Vagina (tissue), 2 donors: Measurements from ENCODE around the gene PFKL.

ENCODE experiments used
- POLR2A ChIP-seq, 2 donors: fragments of 450-650 bp; IDR thresholded peaks; one replicate each; pipeline ENCODE4 v1.6.1; 2017; ENCODE audit warnings: antibody characterized with exemption in 2 of 2, mild to moderate bottlenecking in 2 of 2, moderate library complexity in 2 of 2
- POLR2AphosphoS5 ChIP-seq, 2 donors: sonication (generic); formaldehyde crosslinking; IDR thresholded peaks; one replicate each; pipeline ENCODE4 v1.9.0; 2017; ENCODE audit warnings: antibody characterized with exemption in 2 of 2, mild to moderate bottlenecking in 2 of 2, low read depth in 1 of 2; ENCODE audit not compliant: insufficient read depth in 1 of 2
- TF ChIP-seq, protein P1 (sequence below), 3 experiments: fragments of 450-650 bp in 2 of 3; fragments of 200-600 bp in 1 of 3; sonication (generic) in 1 of 3; IDR thresholded peaks; one replicate each; pipeline ENCODE4 v1.5.1; 2017 to 2019; ENCODE audit warnings: antibody characterized with exemption in 3 of 3, mild to moderate bottlenecking in 2 of 3, moderate library complexity in 2 of 3

DNA sequence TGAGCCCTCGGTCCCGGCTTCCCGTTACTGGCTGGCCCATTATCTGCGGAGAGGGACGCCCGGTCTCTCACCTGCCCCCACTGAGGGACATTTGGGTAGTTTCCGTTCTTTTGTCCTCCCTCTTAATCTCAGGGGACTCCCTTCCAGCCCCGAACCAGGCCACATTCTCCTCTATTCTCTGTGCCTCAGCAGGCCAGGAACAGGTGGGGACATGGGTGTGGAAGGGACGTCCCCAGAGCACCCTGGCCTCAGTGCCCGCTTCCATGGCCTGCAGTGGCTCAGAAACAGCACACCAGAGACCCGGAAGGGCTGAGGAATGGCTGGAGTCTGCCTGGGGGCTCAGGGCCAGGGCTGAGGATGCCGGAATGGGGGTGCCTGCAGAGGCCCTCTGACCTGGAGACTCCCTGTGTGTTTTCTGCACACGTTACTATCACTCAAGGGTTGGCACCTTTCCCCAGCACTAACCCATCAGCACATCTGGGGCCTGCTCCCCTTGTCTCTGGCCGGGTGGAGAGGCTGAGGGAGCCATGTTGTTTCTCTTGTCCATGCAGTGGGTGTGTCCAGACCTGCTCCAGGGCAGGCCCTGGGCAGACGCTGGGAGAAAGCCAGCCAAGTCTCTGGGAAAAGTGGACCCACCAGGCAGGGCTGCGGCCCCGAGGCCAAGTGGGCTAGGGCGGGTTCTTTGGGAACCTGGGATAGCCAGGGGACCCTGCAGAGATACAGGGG is 28.1 kb upstream of the PFKL start:
- TF ChIP-seq, protein P1, sequence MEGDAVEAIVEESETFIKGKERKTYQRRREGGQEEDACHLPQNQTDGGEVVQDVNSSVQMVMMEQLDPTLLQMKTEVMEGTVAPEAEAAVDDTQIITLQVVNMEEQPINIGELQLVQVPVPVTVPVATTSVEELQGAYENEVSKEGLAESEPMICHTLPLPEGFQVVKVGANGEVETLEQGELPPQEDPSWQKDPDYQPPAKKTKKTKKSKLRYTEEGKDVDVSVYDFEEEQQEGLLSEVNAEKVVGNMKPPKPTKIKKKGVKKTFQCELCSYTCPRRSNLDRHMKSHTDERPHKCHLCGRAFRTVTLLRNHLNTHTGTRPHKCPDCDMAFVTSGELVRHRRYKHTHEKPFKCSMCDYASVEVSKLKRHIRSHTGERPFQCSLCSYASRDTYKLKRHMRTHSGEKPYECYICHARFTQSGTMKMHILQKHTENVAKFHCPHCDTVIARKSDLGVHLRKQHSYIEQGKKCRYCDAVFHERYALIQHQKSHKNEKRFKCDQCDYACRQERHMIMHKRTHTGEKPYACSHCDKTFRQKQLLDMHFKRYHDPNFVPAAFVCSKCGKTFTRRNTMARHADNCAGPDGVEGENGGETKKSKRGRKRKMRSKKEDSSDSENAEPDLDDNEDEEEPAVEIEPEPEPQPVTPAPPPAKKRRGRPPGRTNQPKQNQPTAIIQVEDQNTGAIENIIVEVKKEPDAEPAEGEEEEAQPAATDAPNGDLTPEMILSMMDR (IDR thresholded peaks at IDR 0.05), result no peak
- no peak for TF ChIP-seq POLR2AphosphoS5 (IDR thresholded peaks at IDR 0.05; ENCODE audit: insufficient read depth in 1 of 2, low read depth in 1 of 2)
- no peak for TF ChIP-seq POLR2A (IDR thresholded peaks at IDR 0.05)
